ENCODE data around the gene CD48.
A peak's percentile ranks its signal among the peaks of the same experiment; 100 is the strongest.

The CD48 gene

GRCh38 chr1:160682983-160683865, 28.4 kb downstream of the CD48 start:
- H3K4me3 ChIP-seq (ENCODE audit: low read depth, low read length) = no peak overlapping the region
- TF ChIP-seq CTCF (IDR thresholded peaks at IDR 0.05; ENCODE audit: low read depth, low read length) = no peak

- no peak for TF ChIP-seq CTCF (IDR thresholded peaks at IDR 0.05; ENCODE audit: low read depth, low read length)
- H3K4me3 ChIP-seq (ENCODE audit: low read depth, low read length) = no peak overlapping the region
Measured at GRCh38 chr1:160681891-160682140, 29.8 kb downstream of the CD48 start.

GRCh38 chr1:160681066-160681890, 30.3 kb downstream of the CD48 start:
- TF ChIP-seq CTCF (IDR thresholded peaks at IDR 0.05; ENCODE audit: low read depth, low read length) = peak; percentile 29; the same call in 1 of the 2 replicates
- H3K4me3 ChIP-seq (ENCODE audit: low read depth, low read length) = no peak overlapping the region

- H3K4me3 ChIP-seq (ENCODE audit: low read depth, low read length) = no peak overlapping the region
- TF ChIP-seq CTCF (IDR thresholded peaks at IDR 0.05; ENCODE audit: low read depth, low read length) = no peak
Measured at GRCh38 chr1:160680399-160680798, 31.2 kb downstream of the CD48 start.

GRCh38 chr1:160679893-160680292, 31.7 kb downstream of the CD48 start:
- TF ChIP-seq CTCF (IDR thresholded peaks at IDR 0.05; ENCODE audit: low read depth, low read length) = no peak
- H3K4me3 ChIP-seq (ENCODE audit: low read depth, low read length) = no peak overlapping the region

GRCh38 chr1:160676869-160677597, 34.6 kb downstream of the CD48 start:
- no peak overlapping the region for H3K4me3 ChIP-seq (ENCODE audit: low read depth, low read length)
- no peak for TF ChIP-seq CTCF (IDR thresholded peaks at IDR 0.05; ENCODE audit: low read depth, low read length)

Data from WI38 (cell line).